Testis (tissue), 2 donors: ENCODE results near the gene SH3GL1.

Experiments
- CTCF ChIP-seq, 3 experiments: fragments of 450-650 bp in 2 of 3; fragments of 200-600 bp in 1 of 3; sonication (generic) in 1 of 3; IDR thresholded peaks; one replicate each; pipeline ENCODE4 v1.5.1; 2016 to 2019; ENCODE audit warnings: antibody characterized with exemption in 3 of 3, mild to moderate bottlenecking in 2 of 3, moderate library complexity in 1 of 3
- POLR2A ChIP-seq: fragments of 450-650 bp; IDR thresholded peaks from one replicate; pipeline ENCODE4 v1.6.1; 2017; ENCODE audit warnings: antibody characterized with exemption, mild to moderate bottlenecking, moderate library complexity

- TF ChIP-seq CTCF (IDR thresholded peaks at IDR 0.05), result no peak
- TF ChIP-seq POLR2A, result no peak
Observed at GRCh38 chr19:4414144-4414799, 13.9 kb upstream of the SH3GL1 start.
